ENCODE results near the gene BEST1.

GRCh38 chr11:61973476-61974162 lies 23.5 kb downstream of the BEST1 start:
- TF ChIP-seq POLR2AphosphoS5 (IDR thresholded peaks at IDR 0.05; ENCODE audit: borderline replicate concordance, low read depth, low read length) (no peak), EZH2 (IDR thresholded peaks at IDR 0.05) (no peak)
